CD4-positive, alpha-beta T cell treated with Interleukin-6 for 4 hours (primary cell): ENCODE data around the gene BSN.
"Not testable (repeated sequence)": the region's sequence is repeated elsewhere in the genome, so short reads cannot be mapped to it uniquely, and the experiment has no call there.

ENCODE experiments used
- DNase-seq: peaks from one replicate; pipeline ENCODE4 v3.0.0-alpha.2; 2020; ENCODE audit warnings: mixed read lengths

Gene BSN

DNA sequence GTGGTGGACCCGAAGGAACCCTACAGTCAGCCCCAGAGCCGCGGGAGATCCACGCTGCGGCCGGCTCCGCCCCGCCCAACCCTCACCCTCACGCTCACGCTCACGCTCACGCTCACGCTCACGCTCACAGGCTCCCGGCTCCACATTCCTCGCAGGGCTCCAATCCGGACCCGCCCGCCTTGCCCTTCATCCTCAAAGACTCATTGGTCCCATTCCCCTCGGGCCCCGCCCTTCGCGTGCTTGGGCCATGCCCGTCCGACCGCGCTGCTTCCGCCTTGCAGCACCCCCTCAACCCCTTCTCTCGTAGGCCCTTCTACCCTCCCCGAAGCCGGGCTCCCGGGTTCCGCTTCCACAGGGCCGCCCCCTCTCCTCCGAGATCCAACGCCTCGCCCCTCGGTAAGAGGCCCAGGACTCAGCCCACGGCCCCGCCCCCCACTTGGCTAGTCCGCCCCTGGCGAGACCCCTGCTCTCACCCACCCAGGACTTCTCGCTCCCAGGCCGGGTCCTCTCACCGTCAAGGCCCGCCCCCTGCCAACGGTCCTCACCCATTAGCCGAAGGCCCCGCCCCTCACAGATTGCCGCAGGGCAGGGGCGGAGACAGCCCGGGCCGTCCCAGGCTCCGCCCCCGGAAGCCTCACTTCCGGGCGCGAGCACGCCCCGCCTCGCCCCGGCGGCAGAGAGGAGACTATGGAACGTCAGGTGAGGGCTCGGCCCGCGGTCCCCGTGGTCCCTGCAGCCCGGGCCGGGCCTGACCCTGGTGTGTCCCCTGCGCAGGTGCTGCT, 119.6 kb downstream of the BSN start, which contains the start of gene APEH:
TSS of gene APEH (plus strand) at position 637 of the 782 bp plus-strand sequence. CDS start at position 688, 51 bp downstream.
- DNase-seq: peak; percentile 98

DNA sequence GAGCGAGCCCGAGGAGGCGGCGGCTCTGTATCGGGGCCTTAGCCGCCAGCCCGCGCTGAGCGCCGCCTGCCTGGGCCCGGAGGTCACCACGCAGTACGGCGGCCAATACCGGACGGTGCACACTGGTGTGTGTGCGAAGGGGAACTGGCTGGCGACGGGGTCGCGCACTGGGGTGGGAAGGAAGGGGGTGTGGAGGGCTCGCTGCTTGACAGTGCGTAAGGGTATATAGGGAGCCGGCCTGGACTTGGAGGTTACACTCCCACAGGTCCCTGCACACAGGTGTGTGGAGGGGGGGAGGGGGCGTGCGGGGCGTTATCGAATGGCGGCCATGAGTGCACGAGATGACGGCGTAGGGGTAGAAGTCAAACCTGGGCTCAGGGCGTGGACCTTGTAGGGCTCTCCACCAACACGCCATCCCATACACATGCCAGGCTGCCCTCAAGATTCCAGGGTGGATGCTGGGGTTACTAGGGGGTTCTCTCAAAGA, 120.3 kb downstream of the BSN start:
- peak; percentile 29 for DNase-seq

DNA sequence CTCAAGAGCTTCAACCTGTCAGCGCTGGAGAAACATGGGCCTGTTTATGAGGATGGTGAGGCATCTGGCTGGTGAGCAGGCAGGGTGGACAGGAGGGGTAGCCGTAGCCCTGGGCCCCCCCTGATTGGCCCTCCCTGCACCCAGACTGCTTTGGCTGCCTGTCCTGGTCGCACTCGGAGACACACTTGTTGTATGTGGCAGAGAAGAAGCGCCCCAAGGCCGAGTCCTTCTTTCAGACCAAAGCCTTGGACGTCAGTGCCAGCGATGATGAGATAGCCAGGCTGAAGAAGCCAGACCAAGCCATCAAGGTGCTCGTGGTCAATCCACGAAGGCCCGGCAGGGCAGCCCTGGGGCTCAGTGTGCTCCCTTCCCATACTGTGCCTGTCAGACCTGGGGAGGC, 121.6 kb downstream of the BSN start:
- DNase-seq: no peak

DNA sequence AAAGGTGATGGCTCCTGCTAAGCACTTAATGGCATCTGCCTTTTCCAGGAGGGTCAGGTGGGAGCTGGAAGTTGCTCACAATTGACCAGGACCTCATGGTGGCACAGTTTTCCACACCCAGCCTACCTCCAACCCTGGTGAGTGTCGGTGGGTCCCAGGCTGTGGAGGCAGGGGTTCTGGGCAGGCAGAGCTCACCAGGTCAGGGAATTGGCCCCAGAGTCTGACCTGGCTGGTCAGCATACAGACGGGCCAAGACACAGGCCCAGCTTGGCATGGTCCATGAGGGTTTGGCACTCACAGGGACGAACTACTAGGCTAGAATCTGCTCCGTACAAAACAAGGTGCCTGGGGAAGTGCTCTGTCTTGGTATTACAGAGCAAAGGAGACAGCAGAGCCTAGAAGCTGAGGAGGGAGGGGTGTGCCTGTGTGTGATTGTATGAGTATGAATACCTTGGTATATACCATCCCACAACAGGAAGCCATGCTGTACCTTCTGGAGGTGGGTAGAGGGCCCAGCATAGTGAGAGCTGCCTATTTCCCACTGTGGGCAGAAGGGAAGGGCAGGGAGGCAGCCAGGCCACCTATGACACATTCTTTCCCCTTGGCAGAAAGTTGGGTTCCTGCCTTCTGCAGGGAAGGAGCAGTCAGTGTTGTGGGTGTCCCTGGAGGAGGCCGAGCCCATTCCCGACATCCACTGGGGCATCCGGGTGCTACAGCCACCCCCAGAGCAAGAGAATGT, 126.4 kb downstream of the BSN start:
- no peak for DNase-seq

DNA sequence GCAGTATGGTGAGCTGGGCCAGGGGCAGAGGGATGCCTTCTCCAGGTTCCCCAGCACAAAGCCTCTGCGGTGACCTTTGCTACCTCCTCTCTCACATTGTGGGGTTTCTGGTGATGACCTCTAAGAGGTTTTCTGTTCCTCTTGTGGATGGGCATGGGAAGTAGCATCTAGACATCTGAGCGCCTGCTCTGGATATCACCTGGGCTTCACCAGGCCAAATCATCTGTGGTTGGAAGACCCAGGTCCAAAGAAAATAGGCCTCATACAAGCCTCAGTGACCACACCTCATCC, 126.9 kb downstream of the BSN start:
- no peak for DNase-seq

DNA sequence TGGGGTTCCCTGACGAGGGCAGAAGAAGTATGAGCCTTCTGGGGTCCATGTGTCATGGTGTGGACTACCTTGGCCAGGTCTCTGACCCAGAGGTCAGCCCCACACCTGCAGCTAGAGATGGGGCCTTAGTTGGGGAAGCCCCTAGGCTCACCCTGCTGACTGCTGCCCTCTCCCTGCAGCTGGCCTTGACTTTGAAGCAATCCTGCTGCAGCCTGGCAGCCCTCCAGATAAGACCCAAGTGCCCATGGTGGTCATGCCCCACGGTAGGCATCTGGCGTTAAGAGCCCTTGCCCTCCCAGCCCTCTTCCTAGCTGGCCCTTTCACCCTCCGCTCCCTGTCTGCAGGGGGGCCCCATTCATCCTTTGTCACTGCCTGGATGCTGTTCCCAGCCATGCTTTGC, 127.3 kb downstream of the BSN start:
- DNase-seq: no peak

DNA sequence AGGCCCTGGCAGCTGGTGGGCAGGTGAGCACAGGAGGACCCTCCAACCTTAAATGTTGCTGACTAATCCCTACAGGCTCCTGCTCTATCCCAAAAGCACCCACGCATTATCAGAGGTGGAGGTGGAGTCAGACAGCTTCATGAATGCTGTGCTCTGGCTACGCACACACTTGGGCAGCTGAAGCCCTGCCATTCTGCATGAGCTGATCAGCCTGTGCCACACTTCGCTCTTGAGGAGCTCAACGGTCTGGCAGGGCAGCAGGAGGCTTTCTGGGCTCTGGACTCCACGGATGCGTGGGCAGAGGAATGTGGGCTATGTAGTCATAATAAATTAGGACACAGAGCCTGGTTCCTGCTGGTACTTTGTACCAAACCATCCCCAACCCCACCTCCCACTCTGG, 128.9 kb downstream of the BSN start:
- DNase-seq: no peak

DNA sequence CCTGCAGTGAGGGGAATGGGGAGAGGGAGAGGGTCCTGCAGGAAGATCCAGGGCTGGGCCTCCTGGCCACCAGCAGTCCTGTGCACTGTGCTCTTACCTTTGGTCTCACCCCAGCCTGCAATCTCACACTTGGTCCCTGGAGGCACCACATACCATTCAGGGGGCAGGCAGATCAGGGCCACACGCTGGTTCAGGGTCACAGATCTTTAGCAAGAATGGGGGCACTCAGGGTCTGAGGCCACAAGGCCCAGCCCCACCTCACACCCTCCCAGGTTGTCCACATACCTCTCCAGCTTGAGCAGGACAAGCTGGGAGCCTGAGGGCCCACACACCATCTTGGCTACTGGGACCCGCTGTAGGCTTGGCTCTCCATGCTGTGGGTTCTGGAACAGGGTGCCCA, 130.2 kb downstream of the BSN start:
- DNase-seq: not testable (repeated sequence)

DNA sequence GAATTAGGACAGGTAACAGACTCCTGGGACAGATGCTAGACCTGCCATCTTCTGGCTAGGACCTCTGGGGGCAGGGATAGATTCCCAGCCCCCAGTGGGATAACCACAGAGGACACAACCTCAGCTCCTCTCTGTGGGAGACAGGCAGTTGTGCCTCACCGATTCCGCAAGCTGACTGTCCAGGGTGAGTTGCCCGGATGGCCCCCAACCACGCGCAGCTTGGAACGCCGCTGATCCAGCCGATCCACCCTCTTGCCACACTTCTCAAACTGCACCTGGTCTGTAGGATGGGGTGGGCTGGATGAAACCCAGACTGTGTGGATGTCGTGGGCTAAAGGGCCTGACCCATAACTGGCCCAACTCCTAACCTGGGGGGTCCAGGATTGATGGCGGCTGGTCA, 130.8 kb downstream of the BSN start:
- not testable (repeated sequence) for DNase-seq

DNA sequence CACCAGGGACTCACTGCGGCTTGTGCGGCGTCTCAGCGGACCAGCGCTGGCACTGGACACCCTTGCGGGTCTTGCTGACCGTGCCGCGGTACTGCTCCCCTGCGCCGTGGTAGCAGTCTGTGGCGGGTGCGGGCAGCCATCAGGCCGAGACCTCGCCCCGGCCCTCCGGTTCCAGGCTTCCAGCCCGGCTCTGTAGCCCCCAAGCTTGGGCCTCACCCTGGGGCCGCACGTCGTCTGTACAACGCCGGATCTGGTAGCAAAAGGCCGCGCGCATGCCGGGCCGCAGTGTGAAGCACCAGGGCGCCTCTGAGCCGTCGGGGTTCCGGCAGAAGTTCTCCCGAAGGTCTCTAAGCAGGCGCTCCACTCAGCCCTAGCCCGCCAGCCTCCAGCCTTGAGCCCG, 131.6 kb downstream of the BSN start:
- DNase-seq: not testable (repeated sequence)

DNA sequence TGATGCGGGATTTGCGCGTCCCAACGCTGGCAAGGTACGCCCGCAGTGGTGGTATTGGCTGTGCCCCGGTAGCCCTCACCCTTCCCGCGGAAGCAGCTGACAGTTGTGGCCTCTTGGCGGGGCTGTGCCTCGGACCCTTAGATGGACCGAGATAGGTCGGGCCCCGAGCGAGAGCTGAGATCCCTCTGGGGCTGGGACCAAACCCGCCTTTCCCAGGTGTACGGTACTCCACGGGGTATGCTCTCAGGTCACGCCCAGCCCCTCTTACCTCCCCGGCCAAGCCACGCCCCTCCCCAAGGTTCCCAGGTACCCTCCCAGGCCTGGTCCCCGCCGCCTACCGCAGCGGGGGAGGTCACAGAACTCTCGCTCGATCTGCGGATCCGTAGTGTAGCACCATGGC, 132.1 kb downstream of the BSN start:
- peak; percentile 61 for DNase-seq

DNA sequence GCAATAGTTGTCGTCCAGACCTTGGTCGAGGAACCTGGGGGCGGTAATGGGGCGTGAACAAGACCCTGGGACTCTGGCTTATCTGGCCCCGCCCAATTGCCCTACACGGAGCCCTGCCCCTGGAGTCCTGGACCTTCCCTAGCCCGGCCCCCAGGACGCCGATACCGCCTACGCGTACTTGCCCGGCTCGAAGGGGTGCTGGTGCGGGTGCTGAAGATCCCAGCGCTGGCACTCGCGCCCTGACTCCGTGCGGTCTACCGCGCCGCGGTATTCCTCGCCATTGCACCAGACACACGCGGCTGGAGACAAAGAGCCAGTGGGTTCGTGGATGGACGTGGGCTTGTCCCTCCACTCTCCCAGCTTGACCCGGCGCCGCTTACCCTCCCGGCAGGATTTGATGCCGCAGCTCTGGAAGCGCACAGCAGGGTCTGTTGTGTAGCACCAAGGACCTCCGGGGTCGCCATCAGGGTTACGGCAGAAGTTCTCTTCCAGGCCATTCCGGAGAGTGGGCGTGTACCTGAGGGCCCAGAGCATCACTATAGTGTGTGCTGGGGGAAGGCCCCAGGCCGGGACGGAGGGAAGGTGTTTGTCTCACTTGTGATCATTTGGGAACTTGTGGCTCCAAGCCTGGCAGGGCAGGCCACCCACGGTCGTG, 132.6 kb downstream of the BSN start:
- peak; percentile 56 for DNase-seq

DNA sequence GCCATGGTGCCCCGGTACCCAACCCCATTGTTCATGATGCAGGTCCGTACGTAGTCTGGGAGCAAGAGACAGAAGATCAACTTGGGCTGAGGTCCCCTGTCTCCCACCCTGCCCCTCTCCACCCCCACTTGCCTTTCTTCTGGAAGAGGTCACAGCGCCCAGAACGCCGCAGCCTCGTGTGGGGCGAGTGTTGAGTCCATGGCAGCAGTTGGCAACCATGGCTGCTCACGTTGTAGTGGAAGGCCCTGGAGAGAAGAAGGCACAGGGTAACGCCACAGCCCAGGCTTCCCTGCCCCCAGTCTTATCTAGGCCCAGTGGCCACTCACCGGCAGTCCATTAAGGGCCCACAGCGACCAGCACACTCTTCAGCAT, 133.1 kb downstream of the BSN start:
- not testable (repeated sequence) for DNase-seq

DNA sequence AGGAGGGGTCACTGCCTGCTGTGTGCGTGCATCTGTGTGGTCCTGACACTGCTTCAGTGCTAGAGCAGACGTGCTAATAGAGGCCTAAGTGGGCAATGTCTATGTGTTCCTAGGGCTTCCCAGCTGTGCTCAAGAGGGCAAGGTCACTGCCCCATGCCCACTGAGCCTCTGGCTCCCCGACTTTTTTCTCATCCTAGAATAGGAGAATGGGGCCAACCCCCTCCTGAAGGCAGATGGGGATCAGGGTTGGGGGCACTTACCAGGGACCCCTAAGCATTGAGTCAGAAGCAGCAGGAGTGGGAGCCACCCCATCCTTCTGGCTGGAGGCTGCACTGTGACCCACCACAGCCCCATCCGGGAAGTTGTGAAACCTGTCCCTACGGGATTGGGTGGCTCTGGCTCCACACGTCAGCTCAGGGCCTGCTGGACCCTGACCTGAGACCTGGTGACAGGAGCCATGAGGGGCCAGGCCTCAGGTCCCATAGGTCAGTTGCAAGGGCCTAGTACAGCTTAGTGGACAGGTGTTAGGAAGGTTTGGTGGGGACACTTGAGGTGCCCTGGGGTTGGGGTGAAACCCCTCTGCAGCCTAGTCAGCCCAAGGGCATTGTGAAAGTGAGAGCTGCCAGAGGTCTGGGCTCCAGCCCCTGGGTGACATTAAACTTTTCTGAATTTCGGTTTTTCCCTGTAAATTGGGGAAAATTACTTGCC, 134.2 kb downstream of the BSN start:
- DNase-seq: peak; percentile 12

DNA sequence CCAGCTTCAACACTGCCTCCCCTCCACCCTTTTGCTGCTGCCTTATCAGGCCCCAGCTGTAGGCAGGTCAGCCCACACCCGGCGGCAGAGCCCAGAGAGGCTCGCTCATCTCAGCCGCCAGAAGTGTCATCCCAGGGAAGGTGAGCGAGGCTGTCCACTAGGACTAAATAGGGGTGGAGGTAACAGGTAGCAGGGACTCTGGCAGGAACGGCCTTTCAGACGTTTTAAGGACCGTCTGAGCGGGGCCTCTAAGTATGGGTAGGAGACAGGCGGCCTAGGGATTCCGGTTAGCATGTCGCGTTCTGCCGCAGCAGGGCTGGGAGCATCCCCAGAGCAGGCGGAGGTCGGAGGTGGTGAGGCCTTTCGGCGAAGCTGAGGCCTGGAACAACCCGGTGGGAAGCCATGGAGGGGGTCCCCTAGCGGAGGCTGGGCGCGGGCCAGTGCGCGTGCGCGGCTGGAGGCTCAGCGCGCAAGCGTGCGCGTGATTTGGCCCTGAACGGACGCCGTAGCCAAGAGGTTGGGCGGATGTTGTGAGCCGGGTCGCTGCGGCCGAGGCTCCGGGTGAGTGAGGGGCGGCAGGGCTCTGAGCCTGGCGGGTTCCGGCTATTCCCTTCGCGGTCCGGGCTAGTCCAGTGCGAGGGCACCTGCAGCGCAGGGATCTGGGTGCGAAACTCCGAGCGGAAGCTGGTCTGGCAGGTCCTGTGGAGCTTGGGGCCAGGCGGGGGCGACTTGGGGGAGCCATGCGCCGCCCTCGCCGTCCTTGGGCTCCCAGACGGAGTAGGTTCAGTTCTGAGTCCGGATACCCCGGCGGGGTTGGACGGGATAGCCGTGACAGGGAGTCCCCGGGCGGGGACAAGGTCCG, 135.0 kb downstream of the BSN start, which contains the start of the genes MST1 and RNF123:
TSS of gene MST1 (minus strand) at position 429 of the 862 bp plus-strand sequence. CDS start 783 bp downstream, outside the sequence.
TSS of gene RNF123 (plus strand) at position 512 of the 862 bp plus-strand sequence. CDS start 1,609 bp downstream, outside the sequence.
- peak; percentile 93 for DNase-seq

DNA sequence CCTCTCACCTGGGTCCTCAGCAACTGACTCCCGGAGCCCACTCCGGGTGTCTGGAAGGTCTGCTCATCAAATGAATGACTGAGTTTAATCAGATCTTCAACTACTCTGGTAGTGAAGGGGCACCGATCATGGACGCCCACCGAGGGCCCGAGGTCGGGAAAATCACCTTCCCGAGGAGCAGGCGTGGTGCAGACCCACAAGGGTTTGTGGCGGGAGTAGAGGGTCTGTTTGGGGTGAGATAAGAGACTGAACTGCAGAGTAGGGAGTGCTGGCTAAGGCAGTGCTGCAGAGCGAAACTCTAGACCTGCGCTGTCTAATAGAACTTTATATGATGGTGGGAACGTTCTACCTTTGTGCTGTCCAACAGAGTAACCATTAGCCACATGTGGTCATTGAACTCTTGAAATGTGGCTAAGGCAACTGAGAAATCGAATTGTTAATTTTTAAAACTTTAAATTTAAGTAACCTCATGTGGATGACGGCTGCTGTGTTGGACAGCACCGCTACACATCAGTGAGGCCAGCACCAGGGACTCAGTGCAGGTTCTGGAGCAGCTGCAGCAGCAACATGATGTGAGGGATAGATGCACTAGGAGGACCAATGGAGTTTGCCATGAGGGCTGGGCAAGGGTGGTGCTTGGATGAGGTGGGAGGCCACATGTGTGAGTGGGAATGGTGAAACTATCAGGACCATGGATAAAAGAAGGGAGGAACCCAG, 135.8 kb downstream of the BSN start:
- not testable (repeated sequence) for DNase-seq

DNA sequence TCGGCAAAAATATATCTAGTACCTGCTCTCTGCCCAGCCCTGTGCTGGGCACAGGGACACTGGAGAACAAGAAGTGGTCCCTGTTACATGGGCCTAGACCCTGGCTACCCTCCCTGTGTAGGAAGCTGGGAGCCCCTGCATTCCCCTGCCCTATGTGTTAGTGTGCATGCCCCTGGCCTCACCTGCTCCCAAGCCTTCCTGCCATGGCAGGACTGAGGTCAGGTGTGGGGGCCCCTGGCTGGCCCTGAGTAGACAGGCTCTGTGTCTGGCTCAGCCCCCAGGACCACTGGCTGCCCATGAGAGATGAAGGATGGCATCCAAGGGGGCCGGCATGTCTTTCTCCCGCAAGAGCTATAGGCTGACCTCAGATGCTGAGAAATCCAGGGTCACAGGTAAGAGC, 136.6 kb downstream of the BSN start:
- DNase-seq: not testable (repeated sequence)

DNA sequence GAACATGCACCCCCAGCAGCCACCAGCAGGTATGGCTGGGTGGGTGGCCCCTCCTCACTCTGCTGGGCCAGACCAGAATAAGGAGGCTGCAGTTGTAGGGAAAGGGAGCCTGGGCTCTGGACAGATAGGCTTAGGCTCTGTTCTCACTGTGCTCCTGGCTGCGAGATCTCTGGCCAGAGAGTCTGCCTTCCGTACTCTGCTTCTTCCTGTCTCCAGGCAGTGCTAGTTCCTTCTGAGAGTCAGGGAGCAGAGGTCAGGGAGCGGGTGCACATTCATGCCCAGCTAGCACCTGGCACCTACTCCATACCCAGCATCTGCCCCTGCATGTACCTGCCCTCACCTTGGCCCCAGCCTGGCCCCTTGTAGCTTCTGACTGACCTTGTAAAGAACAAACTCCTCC, 137.2 kb downstream of the BSN start:
- not testable (repeated sequence) for DNase-seq

DNA sequence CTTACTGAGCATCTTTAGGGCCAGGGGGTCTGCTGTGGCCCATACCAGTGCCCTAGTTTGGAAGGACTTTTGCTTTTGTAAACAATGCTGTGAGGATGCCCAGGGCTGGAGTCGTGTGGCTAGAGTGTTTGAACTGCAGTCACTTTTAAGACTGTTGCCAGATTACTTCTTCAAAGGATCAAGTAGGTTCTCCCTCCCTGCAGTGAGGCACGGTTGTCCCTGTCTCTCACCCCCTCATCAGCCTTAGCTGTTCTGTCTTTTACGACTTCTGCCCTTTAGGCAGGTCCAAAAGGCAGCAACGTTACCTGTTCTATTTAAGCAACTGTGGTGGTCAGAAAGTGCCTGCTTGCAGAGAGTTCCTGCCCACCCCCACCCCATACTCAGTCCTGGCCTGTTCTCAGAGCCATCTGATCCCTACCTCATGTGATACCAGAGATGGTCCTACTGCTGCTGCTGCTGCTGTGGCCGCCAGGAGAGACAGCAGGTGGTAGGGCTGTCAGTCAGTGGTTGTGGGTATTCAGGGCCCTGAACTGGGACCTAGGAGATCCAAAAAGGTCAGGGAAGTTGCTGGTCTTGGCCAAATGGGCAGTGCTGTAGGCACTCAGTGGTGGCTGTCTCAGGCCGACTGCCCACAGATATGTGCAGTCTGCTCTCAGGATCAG, 140.3 kb downstream of the BSN start:
- not testable (repeated sequence) for DNase-seq

DNA sequence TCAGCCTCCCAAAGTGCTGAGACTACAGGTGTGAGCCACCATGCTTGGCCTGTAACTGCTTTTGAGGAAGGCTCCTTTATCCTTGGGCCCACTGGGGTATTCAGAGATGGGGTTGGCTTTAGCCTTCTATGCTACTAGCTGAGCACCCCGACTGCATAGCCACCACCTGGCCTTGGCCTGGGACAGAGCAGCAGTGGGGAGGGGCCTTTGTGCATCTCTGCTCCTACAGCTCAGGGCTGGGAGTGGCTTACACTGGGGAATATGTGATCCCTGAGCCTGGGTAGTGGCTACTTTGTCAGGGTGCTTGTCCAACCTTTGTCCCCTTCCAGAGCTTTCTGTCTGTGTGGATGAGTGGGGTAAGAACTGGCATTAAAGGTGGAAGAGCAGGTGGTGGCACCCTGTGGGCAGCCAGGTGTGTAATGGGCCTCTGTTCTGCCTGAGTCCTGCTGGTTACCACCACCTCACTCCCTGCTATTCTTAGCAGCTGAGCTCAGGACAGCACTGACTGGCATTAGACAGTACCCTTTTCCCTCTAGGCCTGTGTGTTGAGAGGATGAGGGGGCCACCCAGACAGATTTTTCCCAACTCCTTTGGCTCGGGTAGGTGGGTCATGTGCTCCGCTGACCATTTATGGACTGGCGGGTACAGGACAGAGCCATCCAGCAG, 141.2 kb downstream of the BSN start:
- DNase-seq: not testable (repeated sequence)
